GM23338 (cell line): ENCODE results near the gene AKTIP. TPM values are rescaled to one million over a fixed set of nuclear protein-coding genes. Genes with fewer than 3 reads are reported as not detected.

Experiments
- ATAC-seq: fragments of 200-7000 bp; cut with Tn5 transposase; 3 replicates; pipeline ENCODE4 v1.9.1; 2020
- DNase-seq: peaks from one replicate; pipeline ENCODE4 v3.0.0-alpha.2; 2015; ENCODE audit warnings: low spot score
- H2AFZ ChIP-seq: fragments of 200-600 bp; sonication (generic); 2 replicates; pipeline ENCODE4 v1.8.0; 2016; ENCODE audit warnings: antibody characterized with exemption, mild to moderate bottlenecking, moderate library complexity
- H3F3A ChIP-seq: fragments of 200-600 bp; sonication (generic); replicated peaks from 2 replicates; pipeline ENCODE4 v1.8.0; 2017; ENCODE audit warnings: antibody characterized with exemption, mixed run types, low read depth
- H3K27ac ChIP-seq: fragments of 200-600 bp; sonication (generic); 2 replicates; pipeline ENCODE4 v1.6.1; 2016; ENCODE audit warnings: low read depth
- H3K27me3 ChIP-seq: fragments of 200-600 bp; sonication (generic); 2 replicates; pipeline ENCODE4 v1.8.0; 2016; ENCODE audit warnings: mild to moderate bottlenecking, mixed run types, moderate library complexity; ENCODE audit not compliant: insufficient read depth
- H3K36me3 ChIP-seq: fragments of 200-600 bp; sonication (generic); 2 replicates; pipeline ENCODE4 v1.8.0; 2016; ENCODE audit warnings: mild to moderate bottlenecking; ENCODE audit not compliant: insufficient read depth
- H3K4me1 ChIP-seq: fragments of 200-600 bp; sonication (generic); 2 replicates; pipeline ENCODE4 v1.8.0; 2016; ENCODE audit warnings: mild to moderate bottlenecking, moderate library complexity; ENCODE audit not compliant: insufficient read depth
- H3K4me2 ChIP-seq: fragments of 200-600 bp; sonication (generic); 2 replicates; pipeline ENCODE4 v1.7.1; 2017; ENCODE audit warnings: mixed run types
- H3K4me3 ChIP-seq: fragments of 200-600 bp; sonication (generic); 2 replicates; pipeline ENCODE4 v1.6.1; 2016; ENCODE audit warnings: mixed run types
- H3K79me2 ChIP-seq: fragments of 200-600 bp; sonication (generic); replicated peaks from 2 replicates; pipeline ENCODE4 v1.8.0; 2017; ENCODE audit warnings: mild to moderate bottlenecking; ENCODE audit not compliant: insufficient read depth
- H3K9me2 ChIP-seq: fragments of 200-600 bp; sonication (generic); 2 replicates; pipeline ENCODE4 v1.8.0; 2017; ENCODE audit not compliant: insufficient read depth
- H4K20me1 ChIP-seq: fragments of 200-600 bp; sonication (generic); replicated peaks from 2 replicates; pipeline ENCODE4 v1.8.0; 2017; ENCODE audit warnings: mild to moderate bottlenecking; ENCODE audit not compliant: insufficient read depth
- H3K27ac Mint-ChIP-seq: 2 replicates; pipeline ENCODE4 v1.8.0; 2020; ENCODE audit warnings: inconsistent platforms, mild to moderate bottlenecking, moderate library complexity, mixed read lengths
- H3K27me3 Mint-ChIP-seq: 3 replicates; pipeline ENCODE4 v1.8.0; 2022; ENCODE audit warnings: low read depth, mild to moderate bottlenecking, moderate library complexity, mixed read lengths, inconsistent platforms; ENCODE audit not compliant: insufficient read depth, poor library complexity
- H3K36me3 Mint-ChIP-seq: 3 replicates; pipeline ENCODE4 v1.8.0; 2021; ENCODE audit warnings: low read depth, mild to moderate bottlenecking, inconsistent platforms, moderate library complexity, mixed read lengths
- H3K4me1 Mint-ChIP-seq: 3 replicates; pipeline ENCODE4 v1.8.0; 2020; ENCODE audit warnings: mild to moderate bottlenecking, inconsistent platforms, mixed read lengths
- H3K4me3 Mint-ChIP-seq: 3 replicates; pipeline ENCODE4 v1.8.0; 2021; ENCODE audit warnings: moderate library complexity, mild to moderate bottlenecking, inconsistent platforms, mixed read lengths
- H3K9me3 Mint-ChIP-seq: 3 replicates; pipeline ENCODE4 v1.8.0; 2020; ENCODE audit warnings: moderate library complexity, mild to moderate bottlenecking, inconsistent platforms, mixed read lengths
- JUNB ChIP-seq: IDR thresholded peaks from one replicate; pipeline ENCODE4 v1.6.1; 2016; ENCODE audit warnings: antibody characterized with exemption; ENCODE audit not compliant: unreplicated experiment
- POLR2AphosphoS5 ChIP-seq: IDR thresholded peaks from 2 replicates; pipeline ENCODE4 v1.6.1; 2016; ENCODE audit warnings: antibody characterized with exemption, low read depth
- ZNF114 ChIP-seq: fragments of 250-450 bp; sonication (Bioruptor Pico); IDR thresholded peaks from 2 replicates; pipeline ENCODE4 v1.5.0; 2020; ENCODE audit warnings: mild to moderate bottlenecking, moderate library complexity
- polyA plus RNA-seq: library from polyadenylated mRNA; unstranded; fragments of >200 nt; fragmentation: Nextera tagmentation; extraction: Ambion mirVana; gene quantifications from 2 replicates; pipeline ENCODE4 v1.2.1, GENCODE V29; 2016
- total RNA-seq: library from RNA; depleted of rRNA; stranded (reverse); fragments of >200 nt; shearing (Covaris generic); gene quantifications from 2 replicates; pipeline ENCODE4 v1.2.3, GENCODE V29; 2014
- TF ChIP-seq, protein P1 (sequence below), 2 experiments: fragments of 200-600 bp in 1 of 2; sonication (generic) in 1 of 2; conservative IDR thresholded peaks; 2 replicates each; pipeline versions ENCODE4 v1.5.1 to v1.6.1; 2016 to 2017; ENCODE audit warnings: antibody characterized with exemption in 2 of 2, low read depth in 2 of 2, mild to moderate bottlenecking in 2 of 2, moderate library complexity in 1 of 2
- TF ChIP-seq, protein P2 (sequence below): IDR thresholded peaks from one replicate; pipeline ENCODE4 v1.6.1; 2018; ENCODE audit warnings: antibody characterized with exemption; ENCODE audit not compliant: unreplicated experiment
- TF ChIP-seq, protein P3 (sequence below): IDR thresholded peaks from 2 replicates; pipeline ENCODE4 v1.6.1; 2016; ENCODE audit warnings: antibody characterized with exemption

Gene AKTIP
- total and polyA plus RNA-seq, 2 experiments from 2014 or later = 17.3 to 21.6 TPM

DNA sequence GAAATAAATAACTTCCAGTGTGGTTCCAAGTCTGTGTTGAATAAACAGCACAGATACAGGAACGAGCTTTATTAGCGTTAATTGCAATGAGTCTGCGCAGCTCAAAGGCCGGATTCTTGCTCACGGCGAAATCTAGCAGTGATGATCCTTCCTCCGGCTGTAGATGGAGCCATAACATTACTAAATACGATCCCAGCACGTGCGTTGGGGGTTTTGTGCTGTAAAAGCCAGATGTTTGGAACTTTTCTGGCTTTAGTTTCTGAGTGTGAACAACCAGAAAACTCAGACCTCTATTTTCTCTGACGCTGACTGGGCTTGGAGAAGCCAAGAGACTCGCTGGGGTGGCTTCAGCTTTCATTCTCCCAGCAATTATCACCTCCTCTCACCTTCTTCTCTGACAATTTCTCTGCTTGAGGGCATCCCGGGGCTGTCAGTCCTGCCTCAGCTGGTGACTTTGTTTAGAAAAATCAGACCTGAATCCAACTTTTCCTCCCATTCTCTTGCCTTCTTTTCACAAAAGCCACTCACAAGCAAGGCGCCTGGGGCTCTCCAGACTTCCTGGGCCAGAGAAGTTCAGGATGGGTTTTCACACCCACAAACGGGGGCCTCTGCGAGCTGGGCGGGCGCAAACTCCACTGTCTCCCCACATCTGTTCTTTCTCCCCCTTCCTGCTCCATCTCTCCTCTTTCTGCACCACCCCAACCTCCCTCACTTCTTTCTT, 47.1 kb upstream of the AKTIP start:
- no peak overlapping the region for H3K27ac Mint-ChIP-seq
- H3K9me3 Mint-ChIP-seq = no peaks in the 10 kb centered on the region
- Histone ChIP-seq H3K4me1 (peaks cover 15% of the 10 kb centered on the region), H3K27ac (no peak overlapping the region), H3K36me3 (no peaks in the 10 kb centered on the region), H3K4me2 (no peak overlapping the region), H2AFZ (peak overlapping the region; percentile 68), H3K27me3 (peaks cover 11% of the 10 kb centered on the region), H4K20me1 (no peaks in the 10 kb centered on the region), H3K4me3 (no peak overlapping the region), H3K79me2 (no peaks in the 10 kb centered on the region), H3K9me2 (no peaks in the 10 kb centered on the region), H3F3A (no peaks in the 10 kb centered on the region)
- peak; percentile 82 for ATAC-seq
- H3K36me3 Mint-ChIP-seq = no peaks in the 10 kb centered on the region
- H3K27me3 Mint-ChIP-seq = peaks cover 29% of the 10 kb centered on the region
- H3K4me3 Mint-ChIP-seq = no peak overlapping the region
- DNase-seq = peak; percentile 88
- H3K4me1 Mint-ChIP-seq = peaks cover 25% of the 10 kb centered on the region
- TF ChIP-seq, protein P1, sequence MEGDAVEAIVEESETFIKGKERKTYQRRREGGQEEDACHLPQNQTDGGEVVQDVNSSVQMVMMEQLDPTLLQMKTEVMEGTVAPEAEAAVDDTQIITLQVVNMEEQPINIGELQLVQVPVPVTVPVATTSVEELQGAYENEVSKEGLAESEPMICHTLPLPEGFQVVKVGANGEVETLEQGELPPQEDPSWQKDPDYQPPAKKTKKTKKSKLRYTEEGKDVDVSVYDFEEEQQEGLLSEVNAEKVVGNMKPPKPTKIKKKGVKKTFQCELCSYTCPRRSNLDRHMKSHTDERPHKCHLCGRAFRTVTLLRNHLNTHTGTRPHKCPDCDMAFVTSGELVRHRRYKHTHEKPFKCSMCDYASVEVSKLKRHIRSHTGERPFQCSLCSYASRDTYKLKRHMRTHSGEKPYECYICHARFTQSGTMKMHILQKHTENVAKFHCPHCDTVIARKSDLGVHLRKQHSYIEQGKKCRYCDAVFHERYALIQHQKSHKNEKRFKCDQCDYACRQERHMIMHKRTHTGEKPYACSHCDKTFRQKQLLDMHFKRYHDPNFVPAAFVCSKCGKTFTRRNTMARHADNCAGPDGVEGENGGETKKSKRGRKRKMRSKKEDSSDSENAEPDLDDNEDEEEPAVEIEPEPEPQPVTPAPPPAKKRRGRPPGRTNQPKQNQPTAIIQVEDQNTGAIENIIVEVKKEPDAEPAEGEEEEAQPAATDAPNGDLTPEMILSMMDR (conservative IDR thresholded peaks at IDR 0.05; ENCODE audit: low read depth in 2 of 2) = peak; percentile 83 to 85
- TF ChIP-seq POLR2AphosphoS5 (no peak), JUNB (no peak)

DNA sequence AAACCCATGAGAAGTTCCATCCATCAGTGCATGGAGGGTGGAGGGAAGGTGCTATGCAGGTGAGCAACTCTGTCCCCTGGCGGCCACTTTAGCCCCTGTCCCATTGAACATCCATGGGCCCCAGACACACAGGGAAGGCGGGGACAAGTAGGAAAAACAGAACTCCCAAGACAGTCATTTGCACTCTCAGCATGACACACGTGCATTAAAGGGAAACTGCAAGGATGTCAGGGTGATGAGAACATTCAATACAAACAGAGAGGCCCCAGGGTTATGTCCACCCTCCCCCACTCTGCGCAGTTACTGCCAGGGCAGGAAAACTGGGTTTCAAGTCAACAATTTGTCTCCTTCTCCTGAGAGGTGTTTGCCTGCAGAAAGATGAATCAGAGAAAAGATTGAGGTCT, 44.0 kb upstream of the AKTIP start:
- Histone ChIP-seq H3K4me1 (peaks cover 16% of the 10 kb centered on the region), H3K4me3 (no peak overlapping the region), H3K4me2 (no peak overlapping the region), H2AFZ (peak overlapping the region; percentile 81), H4K20me1 (no peaks in the 10 kb centered on the region), H3K27ac (no peak overlapping the region), H3K79me2 (no peaks in the 10 kb centered on the region), H3K36me3 (no peaks in the 10 kb centered on the region), H3K27me3 (peaks cover 11% of the 10 kb centered on the region), H3F3A (no peaks in the 10 kb centered on the region), H3K9me2 (no peaks in the 10 kb centered on the region)
- Mint-ChIP-seq H3K36me3 (no peaks in the 10 kb centered on the region), H3K27me3 (peaks cover 24% of the 10 kb centered on the region), H3K4me3 (no peak overlapping the region), H3K9me3 (no peaks in the 10 kb centered on the region), H3K27ac (no peak overlapping the region), H3K4me1 (peaks cover 30% of the 10 kb centered on the region)
- DNase-seq (peak; percentile 68), ATAC-seq (peak; percentile 78)
- TF ChIP-seq, protein P1 (conservative IDR thresholded peaks at IDR 0.05; ENCODE audit: low read depth in 2 of 2) = peak; percentile 72 to 79
- TF ChIP-seq ZNF114 (CRISPR knock-in tag) = no peak

DNA sequence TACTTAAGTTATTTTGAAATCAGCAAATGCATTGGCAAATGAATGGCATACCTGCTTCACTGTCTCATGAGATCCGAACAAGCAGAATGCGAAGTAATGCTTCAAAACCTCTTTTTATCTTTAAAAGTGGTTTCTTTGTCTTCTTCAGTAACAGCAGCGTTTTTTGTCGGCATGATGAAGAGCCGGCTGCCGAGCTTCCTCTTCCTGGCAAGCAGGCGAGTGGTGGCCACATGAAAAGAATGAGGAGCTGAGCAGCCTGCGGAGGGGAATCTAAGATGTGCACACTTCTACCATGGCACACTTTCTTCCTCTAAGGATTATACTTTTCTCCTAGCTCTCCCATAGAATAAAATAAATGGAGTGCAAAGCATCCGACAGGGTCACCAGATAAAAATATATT, 42.4 kb upstream of the AKTIP start:
- H3K27ac Mint-ChIP-seq = no peak overlapping the region
- Histone ChIP-seq H3F3A (no peaks in the 10 kb centered on the region), H3K79me2 (no peaks in the 10 kb centered on the region), H3K4me1 (peaks cover 13% of the 10 kb centered on the region), H3K9me2 (no peaks in the 10 kb centered on the region), H2AFZ (peak overlapping the region; percentile 43; the same call in 1 of the 2 replicates), H3K4me3 (no peak overlapping the region), H3K27me3 (peaks cover 4% of the 10 kb centered on the region), H4K20me1 (no peaks in the 10 kb centered on the region), H3K36me3 (no peaks in the 10 kb centered on the region), H3K4me2 (no peak overlapping the region), H3K27ac (no peak overlapping the region)
- no peak overlapping the region for H3K4me3 Mint-ChIP-seq
- H3K9me3 Mint-ChIP-seq = 0 out of 3 replicates have a peak, but pooled peaks cover 2% of the 10 kb centered on the region
- DNase-seq = peak; percentile 39
- peaks cover 23% of the 10 kb centered on the region for H3K4me1 Mint-ChIP-seq
- peaks cover 11% of the 10 kb centered on the region for H3K27me3 Mint-ChIP-seq
- ATAC-seq = no peak
- no peaks in the 10 kb centered on the region for H3K36me3 Mint-ChIP-seq
- TF ChIP-seq, protein P2, sequence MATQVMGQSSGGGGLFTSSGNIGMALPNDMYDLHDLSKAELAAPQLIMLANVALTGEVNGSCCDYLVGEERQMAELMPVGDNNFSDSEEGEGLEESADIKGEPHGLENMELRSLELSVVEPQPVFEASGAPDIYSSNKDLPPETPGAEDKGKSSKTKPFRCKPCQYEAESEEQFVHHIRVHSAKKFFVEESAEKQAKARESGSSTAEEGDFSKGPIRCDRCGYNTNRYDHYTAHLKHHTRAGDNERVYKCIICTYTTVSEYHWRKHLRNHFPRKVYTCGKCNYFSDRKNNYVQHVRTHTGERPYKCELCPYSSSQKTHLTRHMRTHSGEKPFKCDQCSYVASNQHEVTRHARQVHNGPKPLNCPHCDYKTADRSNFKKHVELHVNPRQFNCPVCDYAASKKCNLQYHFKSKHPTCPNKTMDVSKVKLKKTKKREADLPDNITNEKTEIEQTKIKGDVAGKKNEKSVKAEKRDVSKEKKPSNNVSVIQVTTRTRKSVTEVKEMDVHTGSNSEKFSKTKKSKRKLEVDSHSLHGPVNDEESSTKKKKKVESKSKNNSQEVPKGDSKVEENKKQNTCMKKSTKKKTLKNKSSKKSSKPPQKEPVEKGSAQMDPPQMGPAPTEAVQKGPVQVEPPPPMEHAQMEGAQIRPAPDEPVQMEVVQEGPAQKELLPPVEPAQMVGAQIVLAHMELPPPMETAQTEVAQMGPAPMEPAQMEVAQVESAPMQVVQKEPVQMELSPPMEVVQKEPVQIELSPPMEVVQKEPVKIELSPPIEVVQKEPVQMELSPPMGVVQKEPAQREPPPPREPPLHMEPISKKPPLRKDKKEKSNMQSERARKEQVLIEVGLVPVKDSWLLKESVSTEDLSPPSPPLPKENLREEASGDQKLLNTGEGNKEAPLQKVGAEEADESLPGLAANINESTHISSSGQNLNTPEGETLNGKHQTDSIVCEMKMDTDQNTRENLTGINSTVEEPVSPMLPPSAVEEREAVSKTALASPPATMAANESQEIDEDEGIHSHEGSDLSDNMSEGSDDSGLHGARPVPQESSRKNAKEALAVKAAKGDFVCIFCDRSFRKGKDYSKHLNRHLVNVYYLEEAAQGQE = no peak
- no peak for TF ChIP-seq ZNF114 (CRISPR knock-in tag)
- TF ChIP-seq, protein P3, sequence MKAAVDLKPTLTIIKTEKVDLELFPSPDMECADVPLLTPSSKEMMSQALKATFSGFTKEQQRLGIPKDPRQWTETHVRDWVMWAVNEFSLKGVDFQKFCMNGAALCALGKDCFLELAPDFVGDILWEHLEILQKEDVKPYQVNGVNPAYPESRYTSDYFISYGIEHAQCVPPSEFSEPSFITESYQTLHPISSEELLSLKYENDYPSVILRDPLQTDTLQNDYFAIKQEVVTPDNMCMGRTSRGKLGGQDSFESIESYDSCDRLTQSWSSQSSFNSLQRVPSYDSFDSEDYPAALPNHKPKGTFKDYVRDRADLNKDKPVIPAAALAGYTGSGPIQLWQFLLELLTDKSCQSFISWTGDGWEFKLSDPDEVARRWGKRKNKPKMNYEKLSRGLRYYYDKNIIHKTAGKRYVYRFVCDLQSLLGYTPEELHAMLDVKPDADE = no peak
- TF ChIP-seq, protein P1 (conservative IDR thresholded peaks at IDR 0.05; ENCODE audit: low read depth in 2 of 2) = no peak
